GM23338 (cell line): Measurements from ENCODE around the gene SMG6. TPM values are rescaled to one million over a fixed set of nuclear protein-coding genes. Genes with fewer than 3 reads are reported as not detected.

Experiments used
- ATAC-seq: fragments of 200-7000 bp; cut with Tn5 transposase; 3 replicates; pipeline ENCODE4 v1.9.1; 2020
- DNase-seq: peaks from one replicate; pipeline ENCODE4 v3.0.0-alpha.2; 2015; ENCODE audit warnings: low spot score
- H2AFZ ChIP-seq: fragments of 200-600 bp; sonication (generic); 2 replicates; pipeline ENCODE4 v1.8.0; 2016; ENCODE audit warnings: antibody characterized with exemption, mild to moderate bottlenecking, moderate library complexity
- H3F3A ChIP-seq: fragments of 200-600 bp; sonication (generic); replicated peaks from 2 replicates; pipeline ENCODE4 v1.8.0; 2017; ENCODE audit warnings: antibody characterized with exemption, mixed run types, low read depth
- H3K27ac ChIP-seq: fragments of 200-600 bp; sonication (generic); 2 replicates; pipeline ENCODE4 v1.6.1; 2016; ENCODE audit warnings: low read depth
- H3K27me3 ChIP-seq: fragments of 200-600 bp; sonication (generic); 2 replicates; pipeline ENCODE4 v1.8.0; 2016; ENCODE audit warnings: mild to moderate bottlenecking, mixed run types, moderate library complexity; ENCODE audit not compliant: insufficient read depth
- H3K36me3 ChIP-seq: fragments of 200-600 bp; sonication (generic); 2 replicates; pipeline ENCODE4 v1.8.0; 2016; ENCODE audit warnings: mild to moderate bottlenecking; ENCODE audit not compliant: insufficient read depth
- H3K4me1 ChIP-seq: fragments of 200-600 bp; sonication (generic); 2 replicates; pipeline ENCODE4 v1.8.0; 2016; ENCODE audit warnings: mild to moderate bottlenecking, moderate library complexity; ENCODE audit not compliant: insufficient read depth
- H3K4me2 ChIP-seq: fragments of 200-600 bp; sonication (generic); 2 replicates; pipeline ENCODE4 v1.7.1; 2017; ENCODE audit warnings: mixed run types
- H3K4me3 ChIP-seq: fragments of 200-600 bp; sonication (generic); 2 replicates; pipeline ENCODE4 v1.6.1; 2016; ENCODE audit warnings: mixed run types
- H3K79me2 ChIP-seq: fragments of 200-600 bp; sonication (generic); replicated peaks from 2 replicates; pipeline ENCODE4 v1.8.0; 2017; ENCODE audit warnings: mild to moderate bottlenecking; ENCODE audit not compliant: insufficient read depth
- H3K9me2 ChIP-seq: fragments of 200-600 bp; sonication (generic); 2 replicates; pipeline ENCODE4 v1.8.0; 2017; ENCODE audit not compliant: insufficient read depth
- H4K20me1 ChIP-seq: fragments of 200-600 bp; sonication (generic); replicated peaks from 2 replicates; pipeline ENCODE4 v1.8.0; 2017; ENCODE audit warnings: mild to moderate bottlenecking; ENCODE audit not compliant: insufficient read depth
- H3K27ac Mint-ChIP-seq: 2 replicates; pipeline ENCODE4 v1.8.0; 2020; ENCODE audit warnings: inconsistent platforms, mild to moderate bottlenecking, moderate library complexity, mixed read lengths
- H3K27me3 Mint-ChIP-seq: 3 replicates; pipeline ENCODE4 v1.8.0; 2022; ENCODE audit warnings: low read depth, mild to moderate bottlenecking, moderate library complexity, mixed read lengths, inconsistent platforms; ENCODE audit not compliant: insufficient read depth, poor library complexity
- H3K36me3 Mint-ChIP-seq: 3 replicates; pipeline ENCODE4 v1.8.0; 2021; ENCODE audit warnings: low read depth, mild to moderate bottlenecking, inconsistent platforms, moderate library complexity, mixed read lengths
- H3K4me1 Mint-ChIP-seq: 3 replicates; pipeline ENCODE4 v1.8.0; 2020; ENCODE audit warnings: mild to moderate bottlenecking, inconsistent platforms, mixed read lengths
- H3K4me3 Mint-ChIP-seq: 3 replicates; pipeline ENCODE4 v1.8.0; 2021; ENCODE audit warnings: moderate library complexity, mild to moderate bottlenecking, inconsistent platforms, mixed read lengths
- H3K9me3 Mint-ChIP-seq: 3 replicates; pipeline ENCODE4 v1.8.0; 2020; ENCODE audit warnings: moderate library complexity, mild to moderate bottlenecking, inconsistent platforms, mixed read lengths
- CREB1 ChIP-seq: fragments of 250-450 bp; sonication (Bioruptor Pico); IDR thresholded peaks from 2 replicates; pipeline ENCODE4 v1.5.0; 2020; ENCODE audit warnings: low read depth, mild to moderate bottlenecking, moderate library complexity
- EZH2 ChIP-seq: fragments of 200-600 bp; sonication (generic); IDR thresholded peaks from one replicate; pipeline ENCODE4 v1.8.0; 2017; ENCODE audit warnings: antibody characterized with exemption, mild to moderate bottlenecking, low read depth; ENCODE audit not compliant: unreplicated experiment
- EZH2phosphoT487 ChIP-seq: fragments of 200-600 bp; sonication (generic); IDR thresholded peaks from one replicate; pipeline ENCODE4 v1.8.1; 2018; ENCODE audit warnings: antibody characterized with exemption; ENCODE audit not compliant: unreplicated experiment
- JUNB ChIP-seq: IDR thresholded peaks from one replicate; pipeline ENCODE4 v1.6.1; 2016; ENCODE audit warnings: antibody characterized with exemption; ENCODE audit not compliant: unreplicated experiment
- NANOG ChIP-seq: IDR thresholded peaks from 2 replicates; pipeline ENCODE4 v1.6.1; 2016; ENCODE audit warnings: antibody characterized with exemption, borderline replicate concordance
- POLR2AphosphoS5 ChIP-seq: IDR thresholded peaks from 2 replicates; pipeline ENCODE4 v1.6.1; 2016; ENCODE audit warnings: antibody characterized with exemption, low read depth
- STAT1 ChIP-seq: IDR thresholded peaks from one replicate; pipeline ENCODE4 v1.6.1; 2016; ENCODE audit warnings: antibody characterized with exemption; ENCODE audit not compliant: unreplicated experiment
- ZNF114 ChIP-seq: fragments of 250-450 bp; sonication (Bioruptor Pico); IDR thresholded peaks from 2 replicates; pipeline ENCODE4 v1.5.0; 2020; ENCODE audit warnings: mild to moderate bottlenecking, moderate library complexity
- ZNF331 ChIP-seq: fragments of 250-450 bp; sonication (Bioruptor Pico); IDR thresholded peaks from 2 replicates; pipeline ENCODE4 v1.5.0; 2020; ENCODE audit warnings: low read depth, mild to moderate bottlenecking, moderate library complexity
- polyA plus RNA-seq: library from polyadenylated mRNA; unstranded; fragments of >200 nt; fragmentation: Nextera tagmentation; extraction: Ambion mirVana; gene quantifications from 2 replicates; pipeline ENCODE4 v1.2.1, GENCODE V29; 2016
- total RNA-seq: library from RNA; depleted of rRNA; stranded (reverse); fragments of >200 nt; shearing (Covaris generic); gene quantifications from 2 replicates; pipeline ENCODE4 v1.2.3, GENCODE V29; 2014
- TF ChIP-seq, protein P1 (sequence below): IDR thresholded peaks from one replicate; pipeline ENCODE4 v1.6.1; 2018; ENCODE audit warnings: antibody characterized with exemption; ENCODE audit not compliant: unreplicated experiment
- TF ChIP-seq, protein P2 (sequence below): fragments of 250-450 bp; sonication (Bioruptor Pico); IDR thresholded peaks from 2 replicates; pipeline ENCODE4 v1.5.0; 2020; ENCODE audit warnings: mild to moderate bottlenecking, moderate library complexity
- TF ChIP-seq, protein P3 (sequence below), 2 experiments: fragments of 200-600 bp in 1 of 2; sonication (generic) in 1 of 2; conservative IDR thresholded peaks; 2 replicates each; pipeline versions ENCODE4 v1.5.1 to v1.6.1; 2016 to 2017; ENCODE audit warnings: antibody characterized with exemption in 2 of 2, low read depth in 2 of 2, mild to moderate bottlenecking in 2 of 2, moderate library complexity in 1 of 2
- TF ChIP-seq, protein P4 (sequence below): IDR thresholded peaks from 2 replicates; pipeline ENCODE4 v1.6.1; 2016; ENCODE audit warnings: antibody characterized with exemption

SMG6 gene
- total and polyA plus RNA-seq, 2 experiments from 2014 or later = 10.4 to 43.1 TPM

DNA sequence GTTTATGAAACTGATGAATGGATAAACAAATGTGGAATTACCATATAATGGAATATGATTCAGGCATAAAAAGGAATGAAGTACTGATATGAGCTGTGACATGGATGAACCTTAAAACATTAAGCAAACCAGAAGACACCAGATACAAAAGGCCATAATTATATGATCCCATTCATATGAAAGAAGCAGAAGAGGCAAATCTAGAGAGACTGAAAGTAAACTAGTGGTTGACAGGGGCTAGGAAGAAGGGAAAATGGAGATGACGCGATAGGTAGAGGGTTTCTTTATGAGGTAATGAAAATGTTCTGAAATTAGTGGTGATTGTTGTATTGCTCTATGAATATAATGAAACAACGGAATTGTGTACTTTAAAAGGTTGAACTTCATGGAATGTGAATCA, 160.3 kb downstream of the SMG6 start:
- ATAC-seq = no peak
- H3K27ac ChIP-seq = no peak overlapping the region
- no peak overlapping the region for H3K4me3 ChIP-seq
- peaks cover 12% of the 10 kb centered on the region for H3K4me1 ChIP-seq
- no peaks in the 10 kb centered on the region for H3F3A ChIP-seq
- no peak overlapping the region for H3K4me2 ChIP-seq
- H3K9me2 ChIP-seq = no peaks in the 10 kb centered on the region
- Mint-ChIP-seq H3K4me1 (peaks cover 14% of the 10 kb centered on the region; the same call in 2 of the 3 replicates), H3K36me3 (no peaks in the 10 kb centered on the region), H3K27ac (no peak overlapping the region), H3K4me3 (no peak overlapping the region), H3K9me3 (no peaks in the 10 kb centered on the region), H3K27me3 (no peaks in the 10 kb centered on the region)
- H3K79me2 ChIP-seq = no peaks in the 10 kb centered on the region
- no peaks in the 10 kb centered on the region for H4K20me1 ChIP-seq
- TF ChIP-seq NANOG (no peak), EZH2phosphoT487 (no peak), EZH2 (no peak), ZNF331 (CRISPR knock-in tag) (no peak), ZNF114 (CRISPR knock-in tag) (no peak), STAT1 (no peak), POLR2AphosphoS5 (no peak), CREB1 (CRISPR knock-in tag) (no peak), JUNB (no peak)
- TF ChIP-seq, protein P1, sequence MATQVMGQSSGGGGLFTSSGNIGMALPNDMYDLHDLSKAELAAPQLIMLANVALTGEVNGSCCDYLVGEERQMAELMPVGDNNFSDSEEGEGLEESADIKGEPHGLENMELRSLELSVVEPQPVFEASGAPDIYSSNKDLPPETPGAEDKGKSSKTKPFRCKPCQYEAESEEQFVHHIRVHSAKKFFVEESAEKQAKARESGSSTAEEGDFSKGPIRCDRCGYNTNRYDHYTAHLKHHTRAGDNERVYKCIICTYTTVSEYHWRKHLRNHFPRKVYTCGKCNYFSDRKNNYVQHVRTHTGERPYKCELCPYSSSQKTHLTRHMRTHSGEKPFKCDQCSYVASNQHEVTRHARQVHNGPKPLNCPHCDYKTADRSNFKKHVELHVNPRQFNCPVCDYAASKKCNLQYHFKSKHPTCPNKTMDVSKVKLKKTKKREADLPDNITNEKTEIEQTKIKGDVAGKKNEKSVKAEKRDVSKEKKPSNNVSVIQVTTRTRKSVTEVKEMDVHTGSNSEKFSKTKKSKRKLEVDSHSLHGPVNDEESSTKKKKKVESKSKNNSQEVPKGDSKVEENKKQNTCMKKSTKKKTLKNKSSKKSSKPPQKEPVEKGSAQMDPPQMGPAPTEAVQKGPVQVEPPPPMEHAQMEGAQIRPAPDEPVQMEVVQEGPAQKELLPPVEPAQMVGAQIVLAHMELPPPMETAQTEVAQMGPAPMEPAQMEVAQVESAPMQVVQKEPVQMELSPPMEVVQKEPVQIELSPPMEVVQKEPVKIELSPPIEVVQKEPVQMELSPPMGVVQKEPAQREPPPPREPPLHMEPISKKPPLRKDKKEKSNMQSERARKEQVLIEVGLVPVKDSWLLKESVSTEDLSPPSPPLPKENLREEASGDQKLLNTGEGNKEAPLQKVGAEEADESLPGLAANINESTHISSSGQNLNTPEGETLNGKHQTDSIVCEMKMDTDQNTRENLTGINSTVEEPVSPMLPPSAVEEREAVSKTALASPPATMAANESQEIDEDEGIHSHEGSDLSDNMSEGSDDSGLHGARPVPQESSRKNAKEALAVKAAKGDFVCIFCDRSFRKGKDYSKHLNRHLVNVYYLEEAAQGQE = no peak
- TF ChIP-seq, protein P2, sequence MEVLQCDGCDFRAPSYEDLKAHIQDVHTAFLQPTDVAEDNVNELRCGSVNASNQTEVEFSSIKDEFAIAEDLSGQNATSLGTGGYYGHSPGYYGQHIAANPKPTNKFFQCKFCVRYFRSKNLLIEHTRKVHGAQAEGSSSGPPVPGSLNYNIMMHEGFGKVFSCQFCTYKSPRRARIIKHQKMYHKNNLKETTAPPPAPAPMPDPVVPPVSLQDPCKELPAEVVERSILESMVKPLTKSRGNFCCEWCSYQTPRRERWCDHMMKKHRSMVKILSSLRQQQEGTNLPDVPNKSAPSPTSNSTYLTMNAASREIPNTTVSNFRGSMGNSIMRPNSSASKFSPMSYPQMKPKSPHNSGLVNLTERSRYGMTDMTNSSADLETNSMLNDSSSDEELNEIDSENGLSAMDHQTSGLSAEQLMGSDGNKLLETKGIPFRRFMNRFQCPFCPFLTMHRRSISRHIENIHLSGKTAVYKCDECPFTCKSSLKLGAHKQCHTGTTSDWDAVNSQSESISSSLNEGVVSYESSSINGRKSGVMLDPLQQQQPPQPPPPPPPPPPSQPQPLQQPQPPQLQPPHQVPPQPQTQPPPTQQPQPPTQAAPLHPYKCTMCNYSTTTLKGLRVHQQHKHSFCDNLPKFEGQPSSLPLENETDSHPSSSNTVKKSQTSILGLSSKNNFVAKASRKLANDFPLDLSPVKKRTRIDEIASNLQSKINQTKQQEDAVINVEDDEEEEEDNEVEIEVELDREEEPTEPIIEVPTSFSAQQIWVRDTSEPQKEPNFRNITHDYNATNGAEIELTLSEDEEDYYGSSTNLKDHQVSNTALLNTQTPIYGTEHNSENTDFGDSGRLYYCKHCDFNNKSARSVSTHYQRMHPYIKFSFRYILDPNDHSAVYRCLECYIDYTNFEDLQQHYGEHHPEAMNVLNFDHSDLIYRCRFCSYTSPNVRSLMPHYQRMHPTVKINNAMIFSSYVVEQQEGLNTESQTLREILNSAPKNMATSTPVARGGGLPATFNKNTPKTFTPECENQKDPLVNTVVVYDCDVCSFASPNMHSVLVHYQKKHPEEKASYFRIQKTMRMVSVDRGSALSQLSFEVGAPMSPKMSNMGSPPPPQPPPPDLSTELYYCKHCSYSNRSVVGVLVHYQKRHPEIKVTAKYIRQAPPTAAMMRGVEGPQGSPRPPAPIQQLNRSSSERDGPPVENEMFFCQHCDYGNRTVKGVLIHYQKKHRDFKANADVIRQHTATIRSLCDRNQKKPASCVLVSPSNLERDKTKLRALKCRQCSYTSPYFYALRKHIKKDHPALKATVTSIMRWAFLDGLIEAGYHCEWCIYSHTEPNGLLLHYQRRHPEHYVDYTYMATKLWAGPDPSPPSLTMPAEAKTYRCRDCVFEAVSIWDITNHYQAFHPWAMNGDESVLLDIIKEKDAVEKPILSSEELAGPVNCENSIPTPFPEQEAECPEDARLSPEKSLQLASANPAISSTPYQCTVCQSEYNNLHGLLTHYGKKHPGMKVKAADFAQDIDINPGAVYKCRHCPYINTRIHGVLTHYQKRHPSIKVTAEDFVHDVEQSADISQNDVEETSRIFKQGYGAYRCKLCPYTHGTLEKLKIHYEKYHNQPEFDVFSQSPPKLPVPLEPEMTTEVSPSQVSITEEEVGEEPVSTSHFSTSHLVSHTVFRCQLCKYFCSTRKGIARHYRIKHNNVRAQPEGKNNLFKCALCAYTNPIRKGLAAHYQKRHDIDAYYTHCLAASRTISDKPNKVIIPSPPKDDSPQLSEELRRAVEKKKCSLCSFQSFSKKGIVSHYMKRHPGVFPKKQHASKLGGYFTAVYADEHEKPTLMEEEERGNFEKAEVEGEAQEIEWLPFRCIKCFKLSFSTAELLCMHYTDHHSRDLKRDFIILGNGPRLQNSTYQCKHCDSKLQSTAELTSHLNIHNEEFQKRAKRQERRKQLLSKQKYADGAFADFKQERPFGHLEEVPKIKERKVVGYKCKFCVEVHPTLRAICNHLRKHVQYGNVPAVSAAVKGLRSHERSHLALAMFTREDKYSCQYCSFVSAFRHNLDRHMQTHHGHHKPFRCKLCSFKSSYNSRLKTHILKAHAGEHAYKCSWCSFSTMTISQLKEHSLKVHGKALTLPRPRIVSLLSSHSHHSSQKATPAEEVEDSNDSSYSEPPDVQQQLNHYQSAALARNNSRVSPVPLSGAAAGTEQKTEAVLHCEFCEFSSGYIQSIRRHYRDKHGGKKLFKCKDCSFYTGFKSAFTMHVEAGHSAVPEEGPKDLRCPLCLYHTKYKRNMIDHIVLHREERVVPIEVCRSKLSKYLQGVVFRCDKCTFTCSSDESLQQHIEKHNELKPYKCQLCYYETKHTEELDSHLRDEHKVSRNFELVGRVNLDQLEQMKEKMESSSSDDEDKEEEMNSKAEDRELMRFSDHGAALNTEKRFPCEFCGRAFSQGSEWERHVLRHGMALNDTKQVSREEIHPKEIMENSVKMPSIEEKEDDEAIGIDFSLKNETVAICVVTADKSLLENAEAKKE (CRISPR knock-in tag) = no peak
- TF ChIP-seq, protein P3, sequence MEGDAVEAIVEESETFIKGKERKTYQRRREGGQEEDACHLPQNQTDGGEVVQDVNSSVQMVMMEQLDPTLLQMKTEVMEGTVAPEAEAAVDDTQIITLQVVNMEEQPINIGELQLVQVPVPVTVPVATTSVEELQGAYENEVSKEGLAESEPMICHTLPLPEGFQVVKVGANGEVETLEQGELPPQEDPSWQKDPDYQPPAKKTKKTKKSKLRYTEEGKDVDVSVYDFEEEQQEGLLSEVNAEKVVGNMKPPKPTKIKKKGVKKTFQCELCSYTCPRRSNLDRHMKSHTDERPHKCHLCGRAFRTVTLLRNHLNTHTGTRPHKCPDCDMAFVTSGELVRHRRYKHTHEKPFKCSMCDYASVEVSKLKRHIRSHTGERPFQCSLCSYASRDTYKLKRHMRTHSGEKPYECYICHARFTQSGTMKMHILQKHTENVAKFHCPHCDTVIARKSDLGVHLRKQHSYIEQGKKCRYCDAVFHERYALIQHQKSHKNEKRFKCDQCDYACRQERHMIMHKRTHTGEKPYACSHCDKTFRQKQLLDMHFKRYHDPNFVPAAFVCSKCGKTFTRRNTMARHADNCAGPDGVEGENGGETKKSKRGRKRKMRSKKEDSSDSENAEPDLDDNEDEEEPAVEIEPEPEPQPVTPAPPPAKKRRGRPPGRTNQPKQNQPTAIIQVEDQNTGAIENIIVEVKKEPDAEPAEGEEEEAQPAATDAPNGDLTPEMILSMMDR (conservative IDR thresholded peaks at IDR 0.05; ENCODE audit: low read depth in 2 of 2) = no peak
- TF ChIP-seq, protein P4, sequence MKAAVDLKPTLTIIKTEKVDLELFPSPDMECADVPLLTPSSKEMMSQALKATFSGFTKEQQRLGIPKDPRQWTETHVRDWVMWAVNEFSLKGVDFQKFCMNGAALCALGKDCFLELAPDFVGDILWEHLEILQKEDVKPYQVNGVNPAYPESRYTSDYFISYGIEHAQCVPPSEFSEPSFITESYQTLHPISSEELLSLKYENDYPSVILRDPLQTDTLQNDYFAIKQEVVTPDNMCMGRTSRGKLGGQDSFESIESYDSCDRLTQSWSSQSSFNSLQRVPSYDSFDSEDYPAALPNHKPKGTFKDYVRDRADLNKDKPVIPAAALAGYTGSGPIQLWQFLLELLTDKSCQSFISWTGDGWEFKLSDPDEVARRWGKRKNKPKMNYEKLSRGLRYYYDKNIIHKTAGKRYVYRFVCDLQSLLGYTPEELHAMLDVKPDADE = no peak
- H2AFZ ChIP-seq = no peak overlapping the region
- no peaks in the 10 kb centered on the region; the same call in 1 of the 2 replicates for H3K36me3 ChIP-seq
- DNase-seq = no peak
- no peaks in the 10 kb centered on the region for H3K27me3 ChIP-seq
